Mesenteric fat pad (tissue), 1 donor: ENCODE measurements around the gene ATP2B2. TPM values are rescaled to one million over a fixed set of nuclear protein-coding genes. Genes with fewer than 3 reads are reported as not detected.

Experiments used
- DNase-seq: peaks from one replicate; pipeline ENCODE4 v3.0.0-alpha.2; 2020; ENCODE audit warnings: low spot score
- total RNA-seq: library from RNA; stranded (reverse); fragmentation: NEBNext Ultra II Directional; extraction: Animal tissue kit (Norgen Biotek cat#: 25700); gene quantifications from one replicate; pipeline ENCODE4 v1.2.1, GENCODE V29; 2021
- donor health status: DM: yes; HTN: yes; CAD: no.

Gene ATP2B2
- total RNA-seq, 1 donor from 2014 or later = 0.16 TPM

GRCh38 chr3:10511809-10512494, 6.6 kb upstream of the ATP2B2 start:
- no peak for DNase-seq

DNA sequence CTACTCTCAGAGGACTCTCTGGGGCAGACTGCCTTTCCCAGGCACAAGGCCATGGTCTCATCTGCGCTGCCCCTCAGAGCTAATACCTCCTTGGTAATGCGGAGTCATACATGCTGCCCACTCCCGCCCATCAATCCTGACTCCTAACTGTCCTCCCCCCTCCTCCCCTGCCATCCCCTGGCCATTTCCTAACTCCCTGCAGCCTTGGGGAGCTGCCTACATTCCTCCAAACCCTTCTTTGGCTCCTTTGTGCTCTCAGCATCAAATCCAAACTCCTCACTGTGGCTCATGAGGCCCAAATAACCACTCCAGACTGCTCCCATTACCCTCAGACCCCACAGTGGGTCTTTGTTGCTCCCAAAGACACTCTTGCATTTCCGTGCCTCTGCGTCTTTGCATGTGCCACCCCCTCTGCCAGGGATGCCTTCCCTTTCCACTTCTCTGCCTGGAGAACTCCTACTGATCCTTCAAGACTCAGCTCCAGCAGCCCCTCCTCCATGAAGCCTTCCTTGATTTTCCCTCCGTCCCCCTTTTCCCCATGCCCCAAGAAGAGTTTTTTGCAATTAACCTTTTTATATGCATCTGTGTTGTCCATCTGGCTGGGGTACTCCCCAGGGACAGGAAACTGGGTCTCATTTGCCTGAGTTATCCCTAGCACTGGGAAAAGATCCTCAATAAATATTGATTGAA, 5.5 kb upstream of the ATP2B2 start:
- no peak for DNase-seq

DNA sequence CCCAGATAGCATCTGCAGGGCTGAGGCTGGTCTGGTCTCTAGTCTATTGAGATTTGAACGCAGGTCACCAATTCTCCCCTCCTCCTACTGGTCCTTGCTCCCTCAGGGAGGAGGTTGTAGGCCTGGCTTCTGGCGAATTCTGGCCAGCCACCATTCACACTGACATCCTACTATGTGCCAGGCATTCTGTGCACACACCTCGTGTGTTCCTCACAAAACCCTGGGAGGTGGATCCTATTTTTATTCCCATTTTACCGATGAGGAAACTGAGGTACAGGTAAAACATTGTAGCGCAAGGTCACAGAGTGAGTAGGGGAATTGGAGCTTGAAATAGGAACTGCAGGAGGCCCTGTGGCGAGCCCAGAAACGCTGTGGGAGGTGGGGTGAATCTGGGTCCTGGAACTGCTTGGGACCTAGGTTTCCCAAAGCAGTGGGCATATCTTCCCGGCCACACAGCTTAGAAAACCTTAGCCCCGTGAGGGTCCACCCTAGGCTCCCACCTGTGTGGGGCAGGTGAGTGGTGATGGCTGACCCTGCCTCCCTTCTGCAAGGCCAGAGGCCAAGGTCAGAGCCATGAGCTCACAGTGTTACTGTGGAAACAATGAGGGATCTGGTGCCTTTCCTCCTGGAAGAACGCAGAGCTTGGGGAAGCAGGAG, 4.8 kb upstream of the ATP2B2 start:
- no peak for DNase-seq

GRCh38 chr3:10509325-10509724, 3.9 kb upstream of the ATP2B2 start:
- no peak for DNase-seq

DNA sequence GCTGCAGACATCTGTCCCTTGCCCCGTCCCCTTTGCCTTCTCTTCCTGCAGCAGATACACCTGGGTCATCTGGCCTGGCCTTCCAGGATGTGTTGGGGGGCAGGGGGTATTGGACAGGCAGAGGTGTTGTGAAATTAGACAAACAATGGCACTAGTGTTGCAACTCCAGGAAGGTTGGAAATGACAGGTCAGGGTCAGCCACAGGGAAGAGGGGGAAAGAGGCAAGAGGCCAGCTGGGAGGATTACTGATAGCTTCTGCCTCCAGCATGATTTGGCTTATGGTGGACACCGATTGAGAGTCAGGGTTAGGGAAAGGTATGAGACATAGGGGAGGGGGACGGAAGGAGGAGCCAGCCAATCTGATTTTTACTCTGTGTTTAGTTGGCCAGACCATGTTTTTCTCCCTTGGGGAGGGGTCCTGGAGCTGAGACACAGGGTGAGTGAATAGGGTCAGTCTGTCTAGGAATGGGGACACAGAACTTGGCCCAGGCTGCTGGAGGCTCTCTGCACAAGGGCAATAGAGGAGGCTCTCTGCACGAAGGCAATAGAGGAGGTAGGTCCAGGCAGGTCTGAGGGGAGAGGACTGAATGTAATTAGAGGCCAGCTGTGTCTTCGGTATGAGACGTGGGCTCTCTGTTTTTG, 3.4 kb upstream of the ATP2B2 start:
- DNase-seq = no peak

DNA sequence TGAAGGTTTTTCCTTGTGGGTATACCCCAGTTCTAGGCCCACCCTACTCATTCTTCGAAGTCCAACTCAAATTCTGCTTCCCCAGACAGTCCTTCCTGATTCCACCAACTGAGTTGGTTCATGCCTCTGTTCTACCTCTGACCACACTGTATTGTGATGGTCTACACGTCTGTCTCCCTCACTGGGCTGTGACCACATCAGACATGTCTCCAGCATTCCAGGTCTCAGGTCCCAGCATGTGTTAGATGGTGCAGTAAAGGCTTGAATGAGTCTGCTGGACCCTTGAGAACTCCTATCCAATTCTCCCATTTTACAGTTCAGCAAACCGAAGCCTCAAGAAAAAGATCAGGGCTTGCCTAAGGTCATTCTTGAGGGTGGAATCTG, 2.8 kb upstream of the ATP2B2 start:
- no peak for DNase-seq

GRCh38 chr3:10507331-10507730, 1.9 kb upstream of the ATP2B2 start:
- no peak for DNase-seq

DNA sequence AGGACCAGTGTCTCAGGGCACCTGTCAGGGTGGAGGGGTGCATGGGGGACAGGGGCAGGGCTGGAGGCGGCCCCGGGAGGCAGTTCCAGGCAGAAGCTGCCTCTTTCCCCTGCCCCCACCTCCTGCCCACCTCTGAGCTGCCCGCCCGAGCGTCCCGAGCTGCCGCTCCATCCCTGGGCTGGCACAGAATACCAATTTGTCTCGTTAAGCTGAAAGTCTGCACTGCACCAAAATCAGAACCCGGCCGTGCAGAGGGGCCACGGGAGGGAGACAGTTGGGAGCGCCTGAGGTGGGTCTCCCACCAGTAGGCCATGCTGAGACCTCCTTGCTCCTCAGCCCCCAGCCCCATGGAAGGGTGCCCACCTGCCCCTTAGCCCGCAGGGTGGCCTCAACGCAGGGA, 1.3 kb upstream of the ATP2B2 start:
- no peak for DNase-seq

DNA sequence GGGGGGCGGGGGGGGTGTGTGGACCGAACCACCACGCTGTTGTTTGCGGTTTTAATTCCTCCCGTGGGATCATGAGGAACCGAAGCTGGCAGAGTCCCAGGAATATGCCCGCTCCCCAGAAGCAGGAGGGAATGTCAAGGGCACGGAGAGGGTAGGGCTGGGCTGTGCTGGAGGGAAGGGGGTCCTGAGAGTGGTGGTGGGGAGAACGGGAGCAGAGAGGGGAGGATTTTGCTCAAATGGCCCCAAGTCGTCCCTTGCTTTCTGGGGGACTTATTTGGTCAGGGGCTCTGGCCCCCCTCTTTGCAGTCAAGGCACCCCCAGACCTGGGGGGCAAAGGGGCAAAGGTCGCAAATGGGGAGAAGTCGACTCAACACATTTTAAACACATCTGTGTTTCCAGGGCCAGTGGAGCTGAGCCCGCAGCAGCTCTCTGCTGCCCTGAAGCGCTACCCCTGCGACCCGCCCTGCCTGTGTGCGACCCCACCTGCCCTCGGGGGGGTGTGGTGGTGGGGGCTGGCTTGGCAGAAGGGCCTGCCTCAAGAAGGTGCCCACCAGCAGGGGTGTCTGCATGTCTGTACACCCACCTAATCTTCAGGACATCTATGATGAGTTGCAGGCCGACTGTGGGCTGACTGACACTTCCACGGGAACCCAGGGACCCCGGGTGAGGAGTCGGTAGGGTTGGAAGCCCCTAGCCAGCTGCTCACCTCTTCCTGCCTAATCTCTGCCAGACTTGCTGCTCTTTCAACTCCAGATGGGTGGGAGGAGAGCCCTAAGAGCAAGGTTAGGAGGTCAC, 602 bp upstream of the ATP2B2 start:
- DNase-seq = no peak

GRCh38 chr3:10504171-10505049, 976 bp downstream of the ATP2B2 start:
- no peak for DNase-seq

DNA sequence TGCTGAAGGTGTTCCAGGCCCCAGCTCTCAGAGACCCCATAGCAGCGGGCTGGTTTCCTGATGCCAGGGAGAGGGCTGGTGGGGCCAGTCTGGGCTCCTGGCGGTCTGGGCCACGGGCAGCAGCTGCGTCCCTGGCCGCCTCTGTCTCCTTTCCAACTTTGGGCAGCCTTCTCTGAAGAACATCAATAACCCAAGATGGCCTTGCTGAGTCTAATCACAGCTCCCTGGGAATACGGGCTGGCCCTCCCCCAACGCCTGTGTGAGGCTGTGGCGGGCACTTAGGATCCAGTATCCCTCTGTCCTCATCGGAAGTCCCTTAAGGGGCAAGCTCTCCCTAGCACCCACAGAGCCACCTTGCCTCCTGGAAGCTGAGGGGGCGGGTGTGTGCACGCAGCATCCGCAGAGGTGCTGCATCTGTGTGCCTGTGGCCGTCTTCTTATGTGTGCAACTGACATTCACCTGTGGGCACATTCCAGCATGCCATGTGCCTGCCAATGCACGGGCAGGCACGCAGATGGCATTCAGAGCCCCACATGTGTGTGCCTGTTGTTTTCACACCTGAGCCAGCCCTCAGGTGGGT, 2.1 kb downstream of the ATP2B2 start:
- DNase-seq = no peak

- no peak for DNase-seq
Measured at GRCh38 chr3:10502185-10502880, 3.1 kb downstream of the ATP2B2 start.

DNA sequence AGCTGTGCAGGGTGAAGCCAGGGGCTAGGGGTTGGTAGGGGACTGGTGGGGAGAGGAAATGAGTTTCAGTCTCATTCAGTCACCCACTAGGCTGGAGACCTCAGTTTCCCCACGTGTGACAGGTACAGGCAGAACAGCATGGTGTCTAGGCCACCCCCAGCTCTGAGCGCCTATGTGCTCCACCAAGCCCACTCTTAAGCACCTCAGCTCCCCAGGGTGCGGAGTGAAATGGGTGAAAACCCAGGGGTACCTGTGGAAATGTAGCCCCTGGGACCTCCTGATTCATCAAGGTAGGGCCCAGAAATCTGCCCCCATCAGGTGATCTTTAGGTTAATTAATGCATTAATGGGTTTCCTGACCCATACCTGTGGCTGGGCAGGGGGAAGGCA, 3.7 kb downstream of the ATP2B2 start:
- DNase-seq = no peak

DNA sequence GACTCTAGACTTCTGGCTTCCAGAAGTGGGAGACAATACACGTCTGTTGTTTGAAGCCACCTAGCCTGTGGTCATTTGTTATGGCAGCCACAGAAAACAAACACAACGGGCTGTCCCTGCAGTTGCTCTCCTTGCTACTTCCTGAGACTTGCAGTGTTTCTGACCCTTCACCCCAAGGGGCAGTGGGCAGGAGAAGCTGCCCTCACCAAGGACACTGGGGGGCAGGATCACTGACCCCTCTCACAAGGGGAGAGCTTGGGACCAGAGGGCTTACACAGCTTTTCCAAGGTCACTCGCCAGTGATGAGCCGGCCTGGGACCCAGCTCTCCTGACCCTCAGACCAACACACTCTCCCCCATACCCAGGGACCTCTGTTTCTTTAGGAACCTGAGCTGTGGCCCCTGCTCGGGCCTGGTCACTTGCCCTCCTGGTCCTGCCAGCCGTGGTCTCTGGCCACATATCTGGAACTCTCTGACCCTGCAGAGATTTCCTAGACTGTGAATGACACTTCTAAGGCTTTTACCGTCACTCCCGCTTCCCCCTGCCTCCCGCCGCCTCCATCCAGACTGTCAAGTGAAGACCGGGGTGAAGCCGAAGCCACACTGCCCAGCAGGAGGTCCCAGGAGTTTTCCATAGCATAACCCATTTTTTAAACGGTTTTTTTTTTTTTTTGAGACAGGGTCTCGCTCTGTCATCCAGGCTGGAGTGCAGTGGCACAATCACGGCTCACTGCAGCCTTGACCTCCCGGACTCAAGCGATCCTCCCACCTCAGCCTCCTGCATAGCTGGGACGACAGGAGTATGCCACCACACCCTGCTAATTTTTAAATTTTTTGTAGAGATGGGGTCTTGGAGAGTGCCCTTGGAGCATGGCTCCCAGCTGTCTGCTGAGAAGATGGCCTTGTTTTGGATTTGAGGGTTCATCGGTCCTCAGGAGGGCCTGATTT, 4.4 kb downstream of the ATP2B2 start:
- DNase-seq = no peak

DNA sequence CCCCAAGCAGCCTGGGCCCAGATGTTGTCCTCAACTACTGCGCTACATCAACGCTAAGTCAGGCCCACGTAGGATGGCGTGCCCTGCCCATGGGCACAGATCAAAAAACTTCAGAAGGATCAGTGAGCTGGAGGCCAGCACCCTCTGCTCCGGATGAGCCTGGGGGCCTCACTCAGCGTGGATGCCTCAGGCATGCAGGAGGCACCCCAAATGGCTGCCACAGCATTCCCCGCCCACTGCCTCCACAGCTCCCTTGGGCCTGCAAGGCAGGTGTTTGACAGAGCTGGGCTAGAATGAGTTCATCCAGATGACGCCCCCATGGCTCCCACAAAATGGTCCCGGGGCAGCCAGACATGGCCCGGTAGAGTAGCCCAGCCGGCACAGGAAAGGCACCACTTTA, 7.1 kb downstream of the ATP2B2 start:
- no peak for DNase-seq

GRCh38 chr3:10497439-10497838, 7.9 kb downstream of the ATP2B2 start:
- DNase-seq = no peak

- no peak for DNase-seq
Measured at GRCh38 chr3:10496121-10496863, 9.1 kb downstream of the ATP2B2 start.
